K562 (cell line): ENCODE data around the gene SCG3.

Source experiments
- ELF2 ChIP-seq: fragments of 250-450 bp; sonication (Bioruptor Pico); IDR thresholded peaks from 2 replicates; pipeline ENCODE4 v1.5.0; 2021; ENCODE audit warnings: mild to moderate bottlenecking
- ELF4 ChIP-seq: fragments of 450-650 bp; formaldehyde crosslinking; IDR thresholded peaks from 2 replicates; pipeline ENCODE4 v1.4.0; 2022; ENCODE audit warnings: missing genetic modification characterization
- ERF ChIP-seq: fragments of 450-650 bp; formaldehyde crosslinking; IDR thresholded peaks from 2 replicates; pipeline ENCODE4 v1.4.0; 2020; ENCODE audit warnings: mild to moderate bottlenecking, mixed read lengths
- MEF2A ChIP-seq: IDR thresholded peaks from 2 replicates; pipeline ENCODE4 v1.6.1; 2011; ENCODE audit warnings: low read depth, mild to moderate bottlenecking, low read length, moderate library complexity; ENCODE audit not compliant: control insufficient read depth
- PCBP1 ChIP-seq: fragments of 200-400 bp; formaldehyde crosslinking; IDR thresholded peaks from 2 replicates; pipeline ENCODE4 v1.6.1; 2018; ENCODE audit warnings: mild to moderate bottlenecking, low read depth, low read length; ENCODE audit not compliant: poor library complexity, severe bottlenecking
- POLR2A ChIP-seq: fragments of 450-650 bp; conservative IDR thresholded peaks from 2 replicates; pipeline ENCODE4 v1.6.1; 2016
- TF ChIP-seq, protein P1 (sequence below), 3 experiments: IDR thresholded peaks in 2 of 3; conservative IDR thresholded peaks in 1 of 3; 2 replicates each; pipeline ENCODE4 v1.5.1; 2011 to 2012; ENCODE audit warnings: low read length in 3 of 3, mild to moderate bottlenecking in 3 of 3, control low read depth in 2 of 3, improper control_type of control experiment in 1 of 3, inconsistent platforms in 1 of 3, low read depth in 1 of 3, mixed read lengths in 1 of 3, moderate library complexity in 1 of 3; ENCODE audit not compliant: insufficient read depth in 2 of 3

DNA sequence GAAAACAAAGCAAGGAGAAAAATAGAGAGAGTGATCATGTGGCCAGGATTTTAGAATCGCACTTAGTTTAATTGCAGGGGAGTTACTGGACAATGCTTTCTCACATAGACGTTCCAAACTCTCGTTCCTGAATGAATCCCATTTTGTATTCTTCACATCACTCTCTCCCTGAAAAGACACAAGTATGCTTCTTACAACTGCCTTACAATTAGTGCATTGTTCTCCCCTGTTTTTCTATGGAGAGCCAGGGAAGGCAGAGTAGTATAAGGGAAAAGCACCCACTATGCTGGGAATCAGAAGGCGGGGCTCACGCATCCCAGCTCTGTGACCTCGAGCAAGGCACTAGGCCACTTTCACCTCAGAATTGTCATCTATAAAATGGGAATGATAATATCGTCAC, 84.4 kb downstream of the SCG3 start:
- TF ChIP-seq PCBP1 (no peak), ERF (CRISPR knock-in tag) (no peak), MEF2A (no peak), POLR2A (no peak), ELF2 (CRISPR knock-in tag) (no peak), ELF4 (CRISPR knock-in tag) (no peak)
- TF ChIP-seq, protein P1, sequence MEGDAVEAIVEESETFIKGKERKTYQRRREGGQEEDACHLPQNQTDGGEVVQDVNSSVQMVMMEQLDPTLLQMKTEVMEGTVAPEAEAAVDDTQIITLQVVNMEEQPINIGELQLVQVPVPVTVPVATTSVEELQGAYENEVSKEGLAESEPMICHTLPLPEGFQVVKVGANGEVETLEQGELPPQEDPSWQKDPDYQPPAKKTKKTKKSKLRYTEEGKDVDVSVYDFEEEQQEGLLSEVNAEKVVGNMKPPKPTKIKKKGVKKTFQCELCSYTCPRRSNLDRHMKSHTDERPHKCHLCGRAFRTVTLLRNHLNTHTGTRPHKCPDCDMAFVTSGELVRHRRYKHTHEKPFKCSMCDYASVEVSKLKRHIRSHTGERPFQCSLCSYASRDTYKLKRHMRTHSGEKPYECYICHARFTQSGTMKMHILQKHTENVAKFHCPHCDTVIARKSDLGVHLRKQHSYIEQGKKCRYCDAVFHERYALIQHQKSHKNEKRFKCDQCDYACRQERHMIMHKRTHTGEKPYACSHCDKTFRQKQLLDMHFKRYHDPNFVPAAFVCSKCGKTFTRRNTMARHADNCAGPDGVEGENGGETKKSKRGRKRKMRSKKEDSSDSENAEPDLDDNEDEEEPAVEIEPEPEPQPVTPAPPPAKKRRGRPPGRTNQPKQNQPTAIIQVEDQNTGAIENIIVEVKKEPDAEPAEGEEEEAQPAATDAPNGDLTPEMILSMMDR (IDR thresholded peaks at IDR 0.05 in 2 of 3, conservative IDR thresholded peaks at IDR 0.05 in 1 of 3; ENCODE audit: insufficient read depth in 2 of 3, low read depth in 1 of 3, low read length in 3 of 3) = no peak
